ENCODE measurements around the gene CCDC61. TPM values are rescaled to one million over a fixed set of nuclear protein-coding genes. Genes with fewer than 3 reads are reported as not detected.
A peak's percentile ranks its signal among the peaks of the same experiment; 100 is the strongest.

Gene CCDC61
- total RNA-seq, 4 donors from 2014 or later: 7.4 to 16.5 (median 10.8) TPM

GRCh38 chr19:45990113-45990728 lies 5.0 kb upstream of the CCDC61 start:
- H3K36me3 ChIP-seq: no peaks in the 10 kb centered on the region
- no peaks in the 10 kb centered on the region for H3K4me1 ChIP-seq
- H3K27ac ChIP-seq: no peak overlapping the region
- TF ChIP-seq POLR2A (IDR thresholded peaks at IDR 0.05): no peak
- TF ChIP-seq, protein P1, sequence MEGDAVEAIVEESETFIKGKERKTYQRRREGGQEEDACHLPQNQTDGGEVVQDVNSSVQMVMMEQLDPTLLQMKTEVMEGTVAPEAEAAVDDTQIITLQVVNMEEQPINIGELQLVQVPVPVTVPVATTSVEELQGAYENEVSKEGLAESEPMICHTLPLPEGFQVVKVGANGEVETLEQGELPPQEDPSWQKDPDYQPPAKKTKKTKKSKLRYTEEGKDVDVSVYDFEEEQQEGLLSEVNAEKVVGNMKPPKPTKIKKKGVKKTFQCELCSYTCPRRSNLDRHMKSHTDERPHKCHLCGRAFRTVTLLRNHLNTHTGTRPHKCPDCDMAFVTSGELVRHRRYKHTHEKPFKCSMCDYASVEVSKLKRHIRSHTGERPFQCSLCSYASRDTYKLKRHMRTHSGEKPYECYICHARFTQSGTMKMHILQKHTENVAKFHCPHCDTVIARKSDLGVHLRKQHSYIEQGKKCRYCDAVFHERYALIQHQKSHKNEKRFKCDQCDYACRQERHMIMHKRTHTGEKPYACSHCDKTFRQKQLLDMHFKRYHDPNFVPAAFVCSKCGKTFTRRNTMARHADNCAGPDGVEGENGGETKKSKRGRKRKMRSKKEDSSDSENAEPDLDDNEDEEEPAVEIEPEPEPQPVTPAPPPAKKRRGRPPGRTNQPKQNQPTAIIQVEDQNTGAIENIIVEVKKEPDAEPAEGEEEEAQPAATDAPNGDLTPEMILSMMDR (IDR thresholded peaks at IDR 0.05): no peak
- no peak overlapping the region for H3K4me3 ChIP-seq
- H3K9me3 ChIP-seq: no peaks in the 10 kb centered on the region
- no peaks in the 10 kb centered on the region for H3K27me3 ChIP-seq
- DNase-seq: no peak

DNA sequence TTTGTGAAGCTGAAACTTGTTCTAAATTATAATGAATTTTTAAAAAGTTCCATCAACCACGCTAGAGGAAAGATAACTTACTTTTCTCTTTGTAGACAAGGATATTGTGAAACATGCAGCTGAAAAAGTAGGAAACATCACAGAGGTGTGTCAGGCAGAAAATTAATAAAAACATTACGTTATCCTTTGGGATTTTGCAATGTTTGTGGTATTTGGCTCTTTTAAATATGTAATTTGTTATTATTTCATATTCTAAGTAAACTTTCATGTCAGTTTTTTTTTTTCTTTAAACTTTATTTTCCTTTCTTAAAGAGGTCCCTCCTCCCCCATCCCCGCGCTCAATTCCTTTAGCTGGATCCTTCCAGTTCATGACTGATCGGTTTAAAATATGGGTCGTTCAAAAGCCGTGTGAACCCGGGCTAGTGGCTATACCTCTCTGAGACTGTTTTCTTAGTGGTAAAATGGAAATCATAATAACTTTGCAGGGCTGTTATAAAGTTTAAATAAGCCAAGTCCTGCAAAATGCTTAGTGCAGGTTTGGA lies 740 bp upstream of the CCDC61 start:
- peak overlapping the region in 1 of 4 donors; percentile 45 for H3K27ac ChIP-seq
- peaks cover 0 to 6% (median 0%) of the 10 kb centered on the region in 4 donors for H3K4me1 ChIP-seq

GRCh38 chr19:45995715-45996385 lies 583 bp downstream of the CCDC61 start:
- no peaks in the 10 kb centered on the region for H3K9me3 ChIP-seq
- TF ChIP-seq POLR2A (IDR thresholded peaks at IDR 0.05): no peak
- TF ChIP-seq, protein P1 (IDR thresholded peaks at IDR 0.05): no peak
- no peaks in the 10 kb centered on the region for H3K36me3 ChIP-seq
- H3K27ac ChIP-seq: peak overlapping the region; percentile 65 to 82 (median 78)
- no peak for DNase-seq
- H3K4me1 ChIP-seq: peaks cover 0 to 15% (median 7%) of the 10 kb centered on the region in 4 donors
- peak overlapping the region; percentile 63 to 79 (median 68) for H3K4me3 ChIP-seq
- H3K27me3 ChIP-seq: no peaks in the 10 kb centered on the region

More for the DNA sequence above, 740 bp upstream of the CCDC61 start:
- no peaks in the 10 kb centered on the region for H3K9me3 ChIP-seq
- TF ChIP-seq, protein P1 (IDR thresholded peaks at IDR 0.05): no peak
- no peak for TF ChIP-seq POLR2A (IDR thresholded peaks at IDR 0.05)
- DNase-seq: no peak
- peak overlapping the region; percentile 36 to 68 (median 63) for H3K4me3 ChIP-seq
- no peaks in the 10 kb centered on the region for H3K36me3 ChIP-seq
- H3K27me3 ChIP-seq: no peaks in the 10 kb centered on the region

GRCh38 chr19:45996933-45997332 lies 1.7 kb downstream of the CCDC61 start:
- no peak overlapping the region for H3K27ac ChIP-seq
- no peaks in the 10 kb centered on the region for H3K9me3 ChIP-seq
- no peak overlapping the region for H3K4me3 ChIP-seq
- peaks cover 0 to 18% (median 8%) of the 10 kb centered on the region in 4 donors for H3K4me1 ChIP-seq
- TF ChIP-seq POLR2A (IDR thresholded peaks at IDR 0.05): no peak
- TF ChIP-seq, protein P1 (IDR thresholded peaks at IDR 0.05): no peak
- H3K36me3 ChIP-seq: no peaks in the 10 kb centered on the region
- DNase-seq: no peak
- no peaks in the 10 kb centered on the region for H3K27me3 ChIP-seq

DNA sequence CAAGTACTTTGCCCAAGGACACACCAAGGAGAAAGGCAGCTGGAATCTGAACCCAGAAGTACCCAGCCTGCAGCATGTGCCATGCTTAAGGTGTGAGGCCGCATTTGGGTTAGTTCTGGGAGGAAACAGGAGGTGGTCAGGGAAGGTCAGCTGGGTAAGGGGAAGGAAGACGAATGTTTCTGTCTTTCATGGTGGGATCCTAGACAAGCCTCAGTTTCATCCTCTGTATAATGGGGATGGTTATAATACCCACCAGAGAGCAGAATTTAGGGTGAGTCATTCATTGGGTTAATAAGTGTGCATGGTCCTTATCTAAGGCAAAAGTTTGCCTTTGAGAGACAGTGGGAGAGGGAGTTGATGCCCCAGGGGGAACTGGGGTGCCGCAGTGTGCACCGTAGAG lies 3.6 kb downstream of the CCDC61 start:
- H3K9me3 ChIP-seq: no peaks in the 10 kb centered on the region
- H3K27ac ChIP-seq: no peak overlapping the region
- no peaks in the 10 kb centered on the region for H3K36me3 ChIP-seq
- DNase-seq: no peak
- TF ChIP-seq, protein P1 (IDR thresholded peaks at IDR 0.05): no peak
- no peak for TF ChIP-seq POLR2A (IDR thresholded peaks at IDR 0.05)
- H3K4me1 ChIP-seq: peaks cover 0 to 18% (median 8%) of the 10 kb centered on the region in 4 donors
- no peak overlapping the region for H3K4me3 ChIP-seq
- H3K27me3 ChIP-seq: no peaks in the 10 kb centered on the region

Measured in Peyer's patch (tissue), 4 donors.